GM19467 (cell line): ENCODE results near the gene CCR2.
"Not testable (repeated sequence)": the region's sequence is repeated elsewhere in the genome, so short reads cannot be mapped to it uniquely, and the experiment has no call there.

Experiments
- ATAC-seq: cut with Tn5 transposase; IDR thresholded peaks from one replicate; pipeline ENCODE4 v1.9.1; 2021; ENCODE audit warnings: mild to moderate bottlenecking, moderate library complexity; ENCODE audit not compliant: unreplicated experiment

Gene CCR2

DNA sequence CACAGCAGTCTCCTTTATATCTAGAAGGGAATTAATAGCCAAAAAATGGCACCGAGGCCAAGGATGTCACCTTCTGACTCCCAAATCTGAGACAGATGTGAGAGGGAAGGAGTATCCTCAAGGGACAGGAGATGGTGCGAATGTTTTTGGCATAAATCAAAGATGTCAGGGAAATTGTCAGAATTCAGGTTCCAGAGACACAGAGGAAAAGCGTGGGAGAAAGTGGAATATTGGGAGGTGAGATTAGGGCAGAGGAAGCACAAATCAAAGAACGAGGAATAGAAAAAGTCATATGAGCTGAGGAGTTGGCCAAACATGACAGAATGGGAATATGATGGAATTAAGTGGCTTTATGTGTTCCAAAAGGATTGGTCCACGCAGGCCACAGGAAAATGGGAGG is 46.9 kb downstream of the CCR2 start:
- no peak for ATAC-seq

DNA sequence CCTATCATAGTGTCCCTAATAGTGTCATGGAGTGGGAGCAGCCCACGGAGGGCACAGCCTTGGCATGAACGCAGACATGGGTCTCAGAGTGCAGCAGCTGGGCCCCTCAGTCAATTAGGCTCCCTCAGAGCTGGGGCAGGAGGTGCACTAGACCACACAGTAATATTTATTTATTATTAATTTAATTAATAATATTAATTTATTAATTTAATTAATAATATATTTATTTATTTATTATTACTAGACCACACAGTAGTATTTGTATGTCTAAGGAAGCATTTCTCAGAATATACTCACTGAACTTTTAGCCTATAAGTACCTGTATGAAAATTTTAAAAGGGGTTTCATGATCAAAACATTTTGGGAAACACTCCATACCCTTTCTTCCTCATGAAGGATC is 47.7 kb downstream of the CCR2 start:
- ATAC-seq: no peak

DNA sequence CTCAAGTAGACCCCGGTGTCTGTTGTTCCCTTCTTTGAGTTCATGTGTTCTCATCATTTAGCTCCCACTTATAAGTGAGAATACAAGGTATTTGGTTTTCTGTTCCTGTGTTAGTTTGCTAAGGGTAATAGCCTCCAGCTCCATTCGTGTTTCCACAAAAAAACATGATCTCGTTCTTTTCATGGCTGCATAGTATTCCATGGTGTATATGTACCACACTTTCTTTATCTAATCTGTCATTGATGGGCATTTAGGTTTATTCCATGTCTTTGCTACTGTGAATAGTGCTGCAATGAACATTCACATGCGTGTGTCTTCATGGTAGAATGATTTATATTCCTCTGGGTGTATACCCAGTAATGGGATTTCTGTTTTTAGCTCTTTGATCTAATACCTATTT is 49.0 kb downstream of the CCR2 start:
- not testable (repeated sequence) for ATAC-seq

DNA sequence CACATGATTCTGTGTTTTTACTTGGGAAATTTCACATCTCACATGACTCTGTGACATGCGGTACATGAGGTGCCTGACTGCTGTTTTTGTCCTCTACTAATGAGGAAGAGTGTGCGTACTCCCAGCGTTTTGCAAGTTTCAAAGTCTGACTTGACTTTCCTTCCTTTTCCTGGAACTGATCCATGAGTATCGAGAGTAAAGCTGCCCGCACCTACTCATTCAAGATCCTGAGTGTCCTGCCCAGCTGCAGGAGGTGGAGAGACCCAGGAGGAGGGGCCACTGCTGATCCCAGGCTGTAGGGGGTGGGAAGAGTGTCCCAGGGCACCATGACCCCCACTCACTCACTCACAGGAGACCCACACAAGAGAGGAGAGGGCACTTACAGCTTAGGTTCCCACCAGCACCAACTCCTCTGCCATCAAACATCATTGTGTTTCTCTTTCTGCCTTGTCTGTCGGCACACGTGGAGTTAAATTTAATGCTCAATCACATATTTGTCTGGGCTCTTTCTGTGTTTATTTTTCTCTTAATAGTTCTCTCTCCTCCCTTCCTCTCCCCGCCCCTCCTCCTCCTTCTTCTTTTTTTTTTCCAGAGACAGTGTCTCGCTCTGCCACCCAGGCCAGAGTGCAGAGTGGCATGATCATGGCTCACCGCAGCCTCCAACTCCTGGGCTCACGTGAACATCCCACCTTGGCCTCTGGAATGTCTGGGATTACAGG is 51.5 kb downstream of the CCR2 start:
- no peak for ATAC-seq

DNA sequence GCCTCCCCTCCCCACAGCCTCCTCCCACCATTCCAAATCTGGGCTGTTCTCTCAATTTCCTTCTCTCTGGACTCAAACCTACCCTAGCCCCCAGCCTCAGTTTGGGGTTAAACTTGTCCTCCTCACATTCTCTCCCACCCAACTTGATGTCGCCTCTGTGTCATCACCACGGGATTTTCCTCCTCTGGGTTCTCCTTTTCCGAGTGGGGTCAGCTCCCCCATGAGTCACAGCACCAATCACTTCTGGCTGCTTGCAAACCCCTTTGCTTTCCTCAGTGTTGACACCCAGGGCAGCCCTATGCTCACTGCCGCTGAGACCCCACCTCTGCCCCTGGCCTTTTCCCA is 52.5 kb downstream of the CCR2 start:
- no peak for ATAC-seq

DNA sequence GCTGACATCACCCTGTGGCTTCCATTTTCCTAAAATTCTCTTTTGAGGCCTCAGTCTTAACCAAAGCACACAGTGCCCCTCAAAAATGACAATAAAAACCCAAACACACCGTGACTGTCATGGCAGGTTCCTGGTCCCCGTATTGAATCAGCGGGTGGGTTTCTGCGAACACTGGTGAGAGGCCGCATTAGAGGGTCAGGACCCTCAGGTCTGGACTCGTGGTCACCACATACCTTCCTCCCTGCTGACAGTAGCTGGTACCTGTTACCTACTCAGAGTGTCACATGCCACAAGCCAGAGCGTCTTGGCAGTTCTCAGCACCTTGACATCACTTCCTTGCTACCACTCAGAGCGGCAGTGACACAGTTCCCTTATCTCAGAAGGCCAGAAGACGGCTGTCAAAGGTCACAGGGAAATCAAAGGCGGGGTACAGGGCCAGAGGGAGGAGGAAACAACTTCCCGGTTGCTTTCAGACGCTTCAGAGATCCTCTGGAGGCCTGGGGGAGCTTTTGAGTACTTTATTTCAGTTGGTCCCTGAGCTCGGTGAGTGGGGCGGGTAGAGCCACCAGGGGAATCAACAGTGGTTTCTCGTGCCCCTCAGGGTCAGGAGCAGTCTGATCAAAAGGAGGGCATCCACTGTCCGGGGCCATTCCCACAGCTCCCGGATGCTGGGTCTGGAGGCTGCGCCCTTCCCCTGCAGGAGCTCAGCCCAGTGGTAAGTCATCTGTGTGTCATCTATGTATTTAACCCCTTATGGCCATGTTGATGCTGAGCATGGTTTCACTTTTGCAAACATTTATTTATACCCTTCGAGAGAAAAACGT is 53.1 kb downstream of the CCR2 start, which contains the start of the genes CCR5AS and CCRL2:
CCR5AS (minus strand) TSS at position 279 of the 824 bp plus-strand sequence.
CCRL2 (plus strand) TSS at position 472 of the 824 bp plus-strand sequence. CDS start 821 bp downstream, outside the sequence.
- ATAC-seq: no peak

DNA sequence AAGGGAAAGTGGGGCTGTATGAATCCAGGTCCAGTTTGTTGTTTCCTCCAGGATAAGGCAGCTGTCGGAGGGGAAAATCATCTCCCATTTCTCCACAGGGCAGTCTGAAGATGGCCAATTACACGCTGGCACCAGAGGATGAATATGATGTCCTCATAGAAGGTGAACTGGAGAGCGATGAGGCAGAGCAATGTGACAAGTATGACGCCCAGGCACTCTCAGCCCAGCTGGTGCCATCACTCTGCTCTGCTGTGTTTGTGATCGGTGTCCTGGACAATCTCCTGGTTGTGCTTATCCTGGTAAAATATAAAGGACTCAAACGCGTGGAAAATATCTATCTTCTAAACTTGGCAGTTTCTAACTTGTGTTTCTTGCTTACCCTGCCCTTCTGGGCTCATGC is 54.1 kb downstream of the CCR2 start:
- no peak for ATAC-seq

DNA sequence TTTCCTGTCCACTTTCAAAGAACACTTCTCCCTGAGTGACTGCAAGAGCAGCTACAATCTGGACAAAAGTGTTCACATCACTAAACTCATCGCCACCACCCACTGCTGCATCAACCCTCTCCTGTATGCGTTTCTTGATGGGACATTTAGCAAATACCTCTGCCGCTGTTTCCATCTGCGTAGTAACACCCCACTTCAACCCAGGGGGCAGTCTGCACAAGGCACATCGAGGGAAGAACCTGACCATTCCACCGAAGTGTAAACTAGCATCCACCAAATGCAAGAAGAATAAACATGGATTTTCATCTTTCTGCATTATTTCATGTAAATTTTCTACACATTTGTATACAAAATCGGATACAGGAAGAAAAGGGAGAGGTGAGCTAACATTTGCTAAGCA is 54.9 kb downstream of the CCR2 start:
- ATAC-seq: no peak

DNA sequence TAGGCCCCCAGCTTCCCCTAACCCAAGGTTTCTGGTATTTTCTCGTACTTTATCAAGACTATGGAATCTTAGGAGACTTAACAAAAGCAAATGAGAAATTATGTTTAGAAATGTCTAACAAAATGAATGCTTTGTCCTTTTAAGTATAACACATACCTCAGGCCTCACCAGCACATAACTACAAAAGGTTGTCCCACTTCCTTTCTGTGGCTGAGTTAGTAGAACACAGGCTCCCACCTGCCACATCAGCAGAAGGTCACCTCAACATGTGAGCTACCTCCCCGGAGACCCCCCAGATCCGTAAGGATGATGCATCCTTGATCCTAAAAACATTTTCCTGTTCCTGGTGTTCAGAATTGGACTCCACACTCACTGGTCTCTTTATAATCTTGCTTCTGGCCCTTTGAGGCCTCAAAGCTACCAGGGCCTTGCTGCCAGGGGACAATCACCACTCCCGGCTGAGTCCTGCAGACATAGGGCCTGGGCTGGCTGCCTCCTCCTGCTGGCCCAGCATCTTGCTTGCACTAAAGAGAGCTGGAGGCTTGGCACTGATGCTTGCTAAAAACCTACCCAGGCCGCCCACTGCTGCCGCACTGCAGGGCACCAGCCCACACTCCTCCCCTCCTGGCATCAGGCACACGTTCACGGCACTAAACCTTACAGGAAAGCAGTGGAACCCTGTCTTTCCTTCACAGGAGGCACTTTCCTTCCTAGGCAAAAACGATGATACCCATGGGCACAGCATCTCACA is 56.0 kb downstream of the CCR2 start:
- ATAC-seq: no peak
